Transverse colon (tissue), 4 donors: ENCODE data around the gene NEK8. TPM values are rescaled to one million over a fixed set of nuclear protein-coding genes. Genes with fewer than 3 reads are reported as not detected.

Experiments
- DNase-seq: peaks from one replicate; pipeline ENCODE4 v3.0.0-alpha.2; 2019
- H3K27ac ChIP-seq, 4 donors: fragments of 200-600 bp; sonication (generic); 2 replicates each; pipeline ENCODE4 v1.5.1; 2016 to 2018; ENCODE audit warnings: inconsistent platforms in 4 of 4
- H3K27me3 ChIP-seq: fragments of 200-600 bp; sonication (generic); 2 replicates; pipeline ENCODE4 v1.5.1; 2017; ENCODE audit warnings: inconsistent platforms
- H3K36me3 ChIP-seq, 4 donors: fragments of 200-600 bp; sonication (generic); 2 replicates each; pipeline ENCODE4 v1.5.1; 2017 to 2019; ENCODE audit warnings: inconsistent platforms in 4 of 4
- H3K4me1 ChIP-seq, 4 donors: fragments of 200-600 bp; sonication (generic); 2 replicates each; pipeline ENCODE4 v1.5.1; 2017 to 2020; ENCODE audit warnings: inconsistent platforms in 4 of 4
- H3K4me3 ChIP-seq, 4 donors: fragments of 200-600 bp; sonication (generic); 1 replicate in 1 of 4; 2 replicates in 3 of 4; pipeline versions ENCODE4 v1.5.1 to v1.6.1; 2017 to 2019; ENCODE audit warnings: inconsistent platforms in 4 of 4
- H3K9me3 ChIP-seq, 2 donors: fragments of 200-600 bp; sonication (generic); 2 replicates each; pipeline ENCODE4 v1.5.1; 2017 to 2019; ENCODE audit warnings: inconsistent platforms in 2 of 2
- EP300 ChIP-seq: sonication (generic); formaldehyde crosslinking; IDR thresholded peaks from one replicate; pipeline ENCODE4 v1.6.1; 2017; ENCODE audit warnings: antibody characterized with exemption, low read depth
- POLR2A ChIP-seq: fragments of 450-650 bp; IDR thresholded peaks from one replicate; pipeline ENCODE4 v1.6.1; 2016; ENCODE audit warnings: antibody characterized with exemption, mild to moderate bottlenecking, moderate library complexity
- POLR2AphosphoS5 ChIP-seq, 3 donors: sonication (generic); formaldehyde crosslinking; IDR thresholded peaks; one replicate each; pipeline ENCODE4 v1.6.1; 2016; ENCODE audit warnings: antibody characterized with exemption in 3 of 3
- WGBS, 2 donors: methylation state at CpG; one replicate each; pipeline ENCODE4 v1.1.5; 2018; ENCODE audit warnings: low coverage in 1 of 2; 5-methylcytosine and 5-hydroxymethylcytosine counted together
- in situ Hi-C, 4 donors: fragments of 200-750 bp; cut with MboI; loops; one replicate each; pipeline versions ENCODE4 v1.15.0 to v1.15.1; 2017; ENCODE audit warnings: low sequenced_read_pairs in 3 of 4, low pct_ligation_motif_present in 1 of 4, low pct_unique_long_range_greater_than_20kb in 1 of 4
- intact Hi-C: fragments of 100-400 bp; cut with DNase I; formaldehyde crosslinking; loops from one replicate; pipeline ENCODE4 v1.15.1; 2023; ENCODE audit warnings: low total_unique reads
- total RNA-seq, 4 donors: library from RNA; depleted of rRNA; stranded (reverse); fragments of >200 nt; gene quantifications; one replicate each; pipeline ENCODE4 v1.1.0, GENCODE V29; 2016
- TF ChIP-seq, protein P1 (sequence below), 5 experiments: fragments of 200-600 bp in 3 of 5; fragments of 450-650 bp in 2 of 5; sonication (generic) in 3 of 5; IDR thresholded peaks; 1 replicate in 2 of 5; 2 replicates in 3 of 5; pipeline ENCODE4 v1.5.1; 2016 to 2017; ENCODE audit warnings: antibody characterized with exemption in 5 of 5, inconsistent platforms in 3 of 5, mild to moderate bottlenecking in 2 of 5, moderate library complexity in 1 of 5

The NEK8 gene
- total RNA-seq, 4 donors from 2014 or later = 5.7 to 52.3 (median 8.3) TPM

DNA sequence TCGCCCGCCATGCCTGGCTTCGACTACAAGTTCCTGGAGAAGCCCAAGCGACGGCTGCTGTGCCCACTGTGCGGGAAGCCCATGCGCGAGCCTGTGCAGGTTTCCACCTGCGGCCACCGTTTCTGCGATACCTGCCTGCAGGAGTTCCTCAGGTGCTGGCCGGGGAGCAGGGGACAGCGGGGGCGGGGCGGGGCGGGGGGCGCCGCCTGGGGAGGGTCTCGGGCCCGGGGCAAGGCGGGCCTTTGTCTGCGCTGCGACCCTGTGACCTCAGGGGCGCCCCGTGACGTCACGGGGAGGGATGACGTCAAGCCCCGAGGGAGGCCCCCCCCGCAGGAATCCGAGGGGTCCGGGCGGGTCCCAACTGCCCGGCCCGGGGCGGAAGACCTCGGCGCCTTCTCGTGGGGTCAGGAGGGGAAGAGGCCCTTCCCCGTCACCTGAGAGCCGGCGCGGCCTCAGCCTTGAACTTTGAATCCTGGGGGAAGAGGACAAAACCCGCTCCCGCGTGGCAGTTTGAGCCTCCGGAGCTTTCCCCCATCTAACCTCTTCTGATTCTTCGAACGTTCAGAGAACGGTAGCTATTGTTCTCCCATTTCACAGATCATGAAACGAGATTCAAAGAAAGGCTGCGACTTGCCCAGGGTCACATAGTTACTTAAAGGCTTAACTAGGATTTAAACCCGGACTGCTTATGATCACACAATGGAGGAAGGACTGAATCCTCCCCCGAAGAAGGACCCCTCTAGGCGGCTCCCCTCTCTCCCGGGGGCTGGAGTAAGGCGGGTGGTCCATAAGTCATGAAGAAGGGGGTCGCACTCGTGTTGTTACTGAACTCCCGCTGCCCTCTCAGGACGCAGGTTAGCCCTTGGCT, 15.8 kb downstream of the NEK8 start:
- in situ Hi-C loops (no loop called here), intact Hi-C loops (no loop called here)
- Histone ChIP-seq H3K27me3 (no peaks in the 10 kb centered on the region), H3K4me3 (peak overlapping the region; percentile 80 to 89 (median 81)), H3K36me3 (no peaks in the 10 kb centered on the region), H3K4me1 (peaks cover 13 to 71% (median 58%) of the 10 kb centered on the region in 4 donors), H3K27ac (peak overlapping the region; percentile 98 to 99 (median 98)), H3K9me3 (no peaks in the 10 kb centered on the region)
- DNase-seq = peak; percentile 70
- 1% methylated on average over 42 of the region's 61 CpGs; no CpG with 5 or more reads in 1 of the 2 donors for WGBS, 2 donors
- TF ChIP-seq POLR2A (peak; percentile 54), EP300 (peak; percentile 68), POLR2AphosphoS5 (IDR thresholded peaks at IDR 0.05) (peak in 1 of 3 donors; percentile 9)
- TF ChIP-seq, protein P1, sequence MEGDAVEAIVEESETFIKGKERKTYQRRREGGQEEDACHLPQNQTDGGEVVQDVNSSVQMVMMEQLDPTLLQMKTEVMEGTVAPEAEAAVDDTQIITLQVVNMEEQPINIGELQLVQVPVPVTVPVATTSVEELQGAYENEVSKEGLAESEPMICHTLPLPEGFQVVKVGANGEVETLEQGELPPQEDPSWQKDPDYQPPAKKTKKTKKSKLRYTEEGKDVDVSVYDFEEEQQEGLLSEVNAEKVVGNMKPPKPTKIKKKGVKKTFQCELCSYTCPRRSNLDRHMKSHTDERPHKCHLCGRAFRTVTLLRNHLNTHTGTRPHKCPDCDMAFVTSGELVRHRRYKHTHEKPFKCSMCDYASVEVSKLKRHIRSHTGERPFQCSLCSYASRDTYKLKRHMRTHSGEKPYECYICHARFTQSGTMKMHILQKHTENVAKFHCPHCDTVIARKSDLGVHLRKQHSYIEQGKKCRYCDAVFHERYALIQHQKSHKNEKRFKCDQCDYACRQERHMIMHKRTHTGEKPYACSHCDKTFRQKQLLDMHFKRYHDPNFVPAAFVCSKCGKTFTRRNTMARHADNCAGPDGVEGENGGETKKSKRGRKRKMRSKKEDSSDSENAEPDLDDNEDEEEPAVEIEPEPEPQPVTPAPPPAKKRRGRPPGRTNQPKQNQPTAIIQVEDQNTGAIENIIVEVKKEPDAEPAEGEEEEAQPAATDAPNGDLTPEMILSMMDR (IDR thresholded peaks at IDR 0.05) = no peak

DNA sequence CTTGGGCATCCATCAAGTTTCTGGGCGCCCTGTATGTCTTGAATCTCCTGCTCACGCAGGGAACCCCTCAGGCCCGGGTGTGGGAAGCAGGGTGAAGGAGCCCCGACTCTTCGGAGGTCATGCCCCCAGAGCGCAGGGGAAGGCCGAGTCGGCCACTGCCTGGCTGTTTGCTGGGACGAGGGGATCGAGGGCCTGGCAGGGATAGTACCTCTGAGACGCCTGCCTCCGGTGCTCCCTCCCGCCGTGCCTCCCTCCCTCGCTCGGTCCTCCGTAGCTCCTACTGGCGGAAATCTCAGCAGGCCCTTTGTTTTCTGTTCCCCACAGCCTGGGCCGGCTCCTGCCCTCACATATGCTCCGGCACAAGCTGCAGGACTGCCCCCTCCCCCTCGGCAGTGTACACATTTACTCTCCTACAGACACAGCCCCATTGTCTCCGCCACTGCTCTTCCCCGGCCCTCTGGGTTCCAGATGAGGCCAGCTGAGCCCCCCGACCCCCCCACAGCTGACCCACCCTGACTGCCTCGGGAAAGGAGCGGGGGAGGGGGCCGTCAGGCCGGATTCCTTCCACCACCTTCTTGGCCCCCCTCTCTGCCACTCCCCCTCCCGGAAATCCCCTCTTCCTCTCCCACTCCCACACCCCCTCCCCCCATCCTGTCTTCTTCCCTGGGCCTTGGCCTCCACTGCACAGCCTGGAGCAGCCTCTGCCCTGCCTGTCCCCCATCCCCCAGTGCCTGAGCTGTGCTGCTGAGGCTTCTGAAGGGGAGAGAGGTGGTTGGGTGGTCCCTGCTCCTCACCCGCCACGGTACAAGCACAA, 16.6 kb downstream of the NEK8 start:
- Histone ChIP-seq H3K27ac (peak overlapping the region; percentile 98 to 99 (median 98)), H3K4me3 (peak overlapping the region; percentile 80 to 89 (median 81)), H3K27me3 (no peaks in the 10 kb centered on the region), H3K4me1 (peaks cover 17 to 78% (median 65%) of the 10 kb centered on the region in 4 donors), H3K9me3 (no peaks in the 10 kb centered on the region), H3K36me3 (no peaks in the 10 kb centered on the region)
- TF ChIP-seq POLR2AphosphoS5 (IDR thresholded peaks at IDR 0.05) = peak in 2 of 3 donors; percentile 19 to 25
- TF ChIP-seq POLR2A = peak; percentile 55
- TF ChIP-seq, protein P1 (IDR thresholded peaks at IDR 0.05) = no peak
- intact Hi-C loops (no loop called here), in situ Hi-C loops (no loop called here)
- DNase-seq = peak; percentile 67
- 3% methylated on average over 29 of the region's 31 CpGs; no CpG with 5 or more reads in 1 of the 2 donors for WGBS, 2 donors

DNA sequence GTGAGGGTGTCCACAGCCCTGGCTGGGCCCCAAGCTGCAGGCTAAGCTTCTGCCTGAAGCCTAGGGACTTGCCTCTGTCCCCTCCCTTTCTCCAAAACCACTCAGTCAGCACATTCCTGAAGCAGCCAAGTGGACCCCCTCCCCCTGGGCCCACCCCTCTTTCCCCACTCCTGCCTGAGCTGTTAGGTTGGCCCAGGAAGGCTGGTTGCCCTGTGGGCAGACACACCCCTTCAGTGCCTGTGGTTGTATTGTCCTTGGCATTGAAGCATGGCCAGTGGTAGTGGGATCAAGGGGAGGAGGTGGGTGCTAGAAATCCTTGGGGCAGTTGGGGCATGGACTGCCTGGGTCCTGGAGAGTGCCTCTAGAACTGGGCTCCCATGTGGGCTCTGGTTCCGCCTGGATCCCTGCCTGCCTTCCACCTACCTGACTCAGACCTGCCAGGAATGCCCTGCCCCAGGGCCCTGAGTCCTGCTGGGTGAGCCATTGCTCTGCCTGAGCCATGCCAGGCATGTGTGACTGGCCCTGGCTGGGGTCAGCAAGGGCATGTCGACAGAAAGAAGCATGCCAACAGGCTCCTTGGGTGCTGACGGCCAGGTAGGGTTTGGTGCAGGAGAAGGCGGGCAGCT, 17.3 kb downstream of the NEK8 start:
- Histone ChIP-seq H3K27me3 (no peaks in the 10 kb centered on the region), H3K4me3 (peak overlapping the region in 3 of 4 donors; percentile 81 to 89 (median 81)), H3K9me3 (no peaks in the 10 kb centered on the region), H3K36me3 (no peaks in the 10 kb centered on the region), H3K27ac (peak overlapping the region; percentile 98 to 99 (median 98)), H3K4me1 (peaks cover 17 to 83% (median 71%) of the 10 kb centered on the region in 4 donors)
- TF ChIP-seq POLR2A (no peak), EP300 (no peak), POLR2AphosphoS5 (IDR thresholded peaks at IDR 0.05) (no peak)
- TF ChIP-seq, protein P1 (IDR thresholded peaks at IDR 0.05) = no peak
- intact Hi-C loops (no loop called here), in situ Hi-C loops (no loop called here)
- DNase-seq = peak; percentile 61
- 33% methylated on average over 4 of the region's 4 CpGs; no CpG with 5 or more reads in 1 of the 2 donors for WGBS, 2 donors
